Breast epithelium (tissue), 4 donors: ENCODE results near the gene LPCAT4. TPM values are rescaled to one million over a fixed set of nuclear protein-coding genes. Genes with fewer than 3 reads are reported as not detected.

Source experiments
- DNase-seq, 2 donors: peaks; one replicate each; pipeline ENCODE4 v3.0.0-alpha.2; 2019; ENCODE audit warnings: low spot score in 2 of 2
- H3K27ac ChIP-seq, 2 donors: fragments of 200-600 bp; sonication (generic) in 1 of 2; one replicate each; pipeline ENCODE4 v1.5.1; 2016 to 2019; ENCODE audit warnings: mild to moderate bottlenecking in 1 of 2
- H3K27me3 ChIP-seq, 2 donors: fragments of 200-600 bp; sonication (generic) in 1 of 2; one replicate each; pipeline versions ENCODE4 v1.5.1 to v1.6.0; 2017 to 2019; ENCODE audit warnings: control low read depth in 1 of 2, mild to moderate bottlenecking in 1 of 2
- H3K36me3 ChIP-seq: fragments of 200-600 bp; one replicate; pipeline ENCODE4 v1.5.1; 2019
- H3K4me1 ChIP-seq, 2 donors: fragments of 200-600 bp; sonication (generic); one replicate each; pipeline ENCODE4 v1.5.1; 2016 to 2019; ENCODE audit warnings: control low read depth in 1 of 2
- H3K4me3 ChIP-seq, 3 donors: fragments of 200-600 bp; sonication (generic); 1 replicate in 2 of 3; 2 replicates in 1 of 3; pipeline ENCODE4 v1.5.1; 2016 to 2019; ENCODE audit warnings: mild to moderate bottlenecking in 3 of 3, moderate library complexity in 2 of 3
- H3K9me3 ChIP-seq, 2 donors: fragments of 200-600 bp; sonication (generic) in 1 of 2; one replicate each; pipeline ENCODE4 v1.5.1; 2016 to 2019; ENCODE audit warnings: control low read depth in 1 of 2
- CTCF ChIP-seq, 3 donors: fragments of 450-650 bp; IDR thresholded peaks; one replicate each; pipeline ENCODE4 v1.5.1; 2016 to 2017; ENCODE audit warnings: antibody characterized with exemption in 3 of 3, mild to moderate bottlenecking in 3 of 3, moderate library complexity in 3 of 3
- POLR2A ChIP-seq: fragments of 450-650 bp; IDR thresholded peaks from one replicate; pipeline ENCODE4 v1.6.1; 2016; ENCODE audit warnings: antibody characterized with exemption, mild to moderate bottlenecking, moderate library complexity
- POLR2AphosphoS5 ChIP-seq, 3 donors: sonication (generic); formaldehyde crosslinking; IDR thresholded peaks; one replicate each; pipeline ENCODE4 v1.6.1; 2017; ENCODE audit warnings: antibody characterized with exemption in 3 of 3
- intact Hi-C: fragments of 100-400 bp; cut with DNase I; formaldehyde crosslinking; loops from one replicate; pipeline ENCODE4 v1.15.1; 2023; ENCODE audit warnings: low total_unique reads
- total RNA-seq, 3 donors: library from RNA; depleted of rRNA; stranded (reverse); fragments of >200 nt; gene quantifications; one replicate each; pipeline ENCODE4 v1.1.0, GENCODE V29; 2016

Gene LPCAT4
- total RNA-seq, 3 donors from 2014 or later: 10.7 to 16.4 (median 13.8) TPM

- intact Hi-C loops: no loop called here
- TF ChIP-seq POLR2A: no peak
- TF ChIP-seq CTCF (IDR thresholded peaks at IDR 0.05): no peak
- no peak for TF ChIP-seq POLR2AphosphoS5 (IDR thresholded peaks at IDR 0.05)
- no peak for DNase-seq
- no peak overlapping the region for H3K27ac ChIP-seq
- no peak overlapping the region for H3K4me3 ChIP-seq
- H3K9me3 ChIP-seq: no peaks in the 10 kb centered on the region
- no peaks in the 10 kb centered on the region for H3K27me3 ChIP-seq
- no peaks in the 10 kb centered on the region for H3K4me1 ChIP-seq
- H3K36me3 ChIP-seq: no peaks in the 10 kb centered on the region
Observed at GRCh38 chr15:34329006-34329405, 38.0 kb downstream of the LPCAT4 start.

- Histone ChIP-seq H3K27ac (no peak overlapping the region), H3K9me3 (no peaks in the 10 kb centered on the region), H3K4me1 (no peaks in the 10 kb centered on the region), H3K4me3 (no peak overlapping the region), H3K36me3 (no peaks in the 10 kb centered on the region), H3K27me3 (no peaks in the 10 kb centered on the region)
- DNase-seq: no peak
- no peak for TF ChIP-seq CTCF (IDR thresholded peaks at IDR 0.05)
- intact Hi-C loops: no loop called here
Observed at GRCh38 chr15:34327906-34328305, 39.1 kb downstream of the LPCAT4 start.

DNA sequence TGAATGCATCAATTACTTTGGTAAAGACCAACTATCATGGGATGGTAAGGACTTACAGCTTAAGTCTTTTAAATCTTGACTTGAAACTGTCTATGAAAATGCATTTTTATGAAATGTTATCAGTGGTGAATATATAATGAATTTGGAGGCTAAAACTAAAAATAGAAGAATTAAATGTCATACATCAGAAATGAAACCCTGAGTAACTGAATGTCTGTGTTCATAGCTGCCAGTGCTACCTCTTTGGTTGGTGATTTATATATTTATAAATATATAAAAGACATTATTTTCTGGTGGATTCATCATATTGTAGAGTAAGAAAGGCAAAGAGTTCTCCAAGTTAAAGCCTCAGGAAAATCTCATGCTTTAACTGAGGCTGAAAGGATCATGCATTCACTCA lies 41.6 kb downstream of the LPCAT4 start:
- Histone ChIP-seq H3K27me3 (no peaks in the 10 kb centered on the region), H3K9me3 (no peaks in the 10 kb centered on the region), H3K4me3 (no peak overlapping the region), H3K36me3 (no peaks in the 10 kb centered on the region), H3K4me1 (no peaks in the 10 kb centered on the region), H3K27ac (no peak overlapping the region)
- TF ChIP-seq CTCF (IDR thresholded peaks at IDR 0.05) (no peak), POLR2AphosphoS5 (IDR thresholded peaks at IDR 0.05) (no peak), POLR2A (no peak)
- no peak for DNase-seq
- intact Hi-C loops: no loop called here

DNA sequence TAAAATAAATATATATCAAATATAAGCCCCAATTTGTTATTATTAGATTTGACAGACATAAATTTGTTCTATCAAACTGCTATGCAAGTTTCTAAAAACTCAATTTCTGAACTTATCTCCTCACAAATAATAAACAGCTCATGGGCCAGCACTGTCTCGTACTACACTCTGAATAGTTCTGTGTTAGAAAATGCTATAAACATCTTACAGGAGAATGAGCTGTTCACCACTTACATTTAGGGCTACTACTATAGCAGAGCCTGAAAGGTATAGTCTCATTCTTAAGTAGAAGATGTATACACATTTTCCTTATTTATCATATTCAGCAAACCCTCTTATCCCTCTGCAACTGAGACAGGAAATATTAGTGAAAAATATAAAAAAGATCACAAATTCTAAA lies 42.1 kb downstream of the LPCAT4 start:
- Histone ChIP-seq H3K9me3 (no peaks in the 10 kb centered on the region), H3K4me3 (no peak overlapping the region), H3K36me3 (no peaks in the 10 kb centered on the region), H3K4me1 (no peaks in the 10 kb centered on the region), H3K27ac (no peak overlapping the region), H3K27me3 (no peaks in the 10 kb centered on the region)
- TF ChIP-seq POLR2AphosphoS5 (IDR thresholded peaks at IDR 0.05) (no peak), CTCF (IDR thresholded peaks at IDR 0.05) (no peak), POLR2A (no peak)
- DNase-seq: no peak
- intact Hi-C loops: no loop called here

GRCh38 chr15:34323217-34323616 lies 43.8 kb downstream of the LPCAT4 start:
- Histone ChIP-seq H3K27ac (no peak overlapping the region), H3K27me3 (no peaks in the 10 kb centered on the region), H3K4me3 (no peak overlapping the region), H3K4me1 (no peaks in the 10 kb centered on the region), H3K36me3 (no peaks in the 10 kb centered on the region), H3K9me3 (no peaks in the 10 kb centered on the region)
- TF ChIP-seq POLR2AphosphoS5 (IDR thresholded peaks at IDR 0.05): no peak
- no peak for TF ChIP-seq POLR2A
- TF ChIP-seq CTCF (IDR thresholded peaks at IDR 0.05): no peak
- no peak for DNase-seq
- intact Hi-C loops: no loop called here
